Tibial artery (tissue), 4 donors: ENCODE measurements around the gene EFEMP1.

ENCODE experiments used
- DNase-seq, 2 donors: peaks; one replicate each; pipeline ENCODE4 v3.0.0-alpha.2; 2019
- H3K27ac ChIP-seq, 2 donors: fragments of 200-600 bp; sonication (generic) in 1 of 2; 1 replicate in 1 of 2; 2 replicates in 1 of 2; pipeline ENCODE4 v1.5.1; 2018 to 2019; ENCODE audit warnings: mild to moderate bottlenecking in 1 of 2
- H3K27me3 ChIP-seq, 2 donors: fragments of 200-600 bp; sonication (generic) in 1 of 2; one replicate each; pipeline versions ENCODE4 v1.5.1 to v1.6.0; 2016 to 2019
- H3K36me3 ChIP-seq, 3 donors: fragments of 200-600 bp; sonication (generic) in 2 of 3; one replicate each; pipeline ENCODE4 v1.5.1; 2016 to 2019; ENCODE audit warnings: mild to moderate bottlenecking in 2 of 3
- H3K4me1 ChIP-seq, 4 donors: fragments of 200-600 bp; sonication (generic) in 2 of 4; 1 replicate in 3 of 4; 2 replicates in 1 of 4; pipeline ENCODE4 v1.5.1; 2016 to 2019
- H3K4me3 ChIP-seq, 2 donors: fragments of 200-600 bp; sonication (generic) in 1 of 2; 1 replicate in 1 of 2; 2 replicates in 1 of 2; pipeline ENCODE4 v1.5.1; 2018 to 2019; ENCODE audit warnings: mild to moderate bottlenecking in 2 of 2
- H3K9me3 ChIP-seq, 3 donors: fragments of 200-600 bp; sonication (generic) in 1 of 3; one replicate each; pipeline ENCODE4 v1.5.1; 2016 to 2019
- intact Hi-C: fragments of 100-400 bp; cut with DNase I; formaldehyde crosslinking; loops from one replicate; pipeline ENCODE4 v1.15.0; 2023; ENCODE audit warnings: low total_unique reads
- TF ChIP-seq, protein P1 (sequence below), 2 experiments: fragments of 200-600 bp in 1 of 2; fragments of 450-650 bp in 1 of 2; IDR thresholded peaks; one replicate each; pipeline ENCODE4 v1.5.1; 2017 to 2019; ENCODE audit warnings: antibody characterized with exemption in 2 of 2, mild to moderate bottlenecking in 1 of 2, moderate library complexity in 1 of 2

The EFEMP1 gene

DNA sequence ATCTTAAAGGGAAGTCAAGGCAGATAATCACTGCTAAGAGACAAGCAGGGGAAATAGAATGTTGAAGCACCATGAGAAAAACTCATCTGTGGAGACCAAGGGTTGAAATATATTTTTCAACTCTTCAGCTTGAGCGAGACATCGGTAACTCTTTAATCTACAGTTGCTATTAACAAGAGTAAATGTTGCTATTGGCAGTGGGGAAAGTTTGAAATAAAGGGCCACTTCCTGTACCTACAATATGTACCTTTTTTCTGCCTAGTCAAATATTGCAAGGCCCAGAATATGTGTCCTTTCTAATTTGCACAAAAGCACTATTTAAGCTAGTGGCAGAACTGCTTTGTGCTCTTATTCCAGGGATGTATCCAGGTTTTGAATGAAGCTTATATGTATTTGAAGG lies 65.8 kb downstream of the EFEMP1 start:
- no peak for DNase-seq
- peaks cover 0 to 52% (median 27%) of the 10 kb centered on the region in 4 donors for H3K4me1 ChIP-seq
- H3K4me3 ChIP-seq: no peak overlapping the region
- no peaks in the 10 kb centered on the region for H3K9me3 ChIP-seq
- intact Hi-C loops: no loop called here
- TF ChIP-seq, protein P1, sequence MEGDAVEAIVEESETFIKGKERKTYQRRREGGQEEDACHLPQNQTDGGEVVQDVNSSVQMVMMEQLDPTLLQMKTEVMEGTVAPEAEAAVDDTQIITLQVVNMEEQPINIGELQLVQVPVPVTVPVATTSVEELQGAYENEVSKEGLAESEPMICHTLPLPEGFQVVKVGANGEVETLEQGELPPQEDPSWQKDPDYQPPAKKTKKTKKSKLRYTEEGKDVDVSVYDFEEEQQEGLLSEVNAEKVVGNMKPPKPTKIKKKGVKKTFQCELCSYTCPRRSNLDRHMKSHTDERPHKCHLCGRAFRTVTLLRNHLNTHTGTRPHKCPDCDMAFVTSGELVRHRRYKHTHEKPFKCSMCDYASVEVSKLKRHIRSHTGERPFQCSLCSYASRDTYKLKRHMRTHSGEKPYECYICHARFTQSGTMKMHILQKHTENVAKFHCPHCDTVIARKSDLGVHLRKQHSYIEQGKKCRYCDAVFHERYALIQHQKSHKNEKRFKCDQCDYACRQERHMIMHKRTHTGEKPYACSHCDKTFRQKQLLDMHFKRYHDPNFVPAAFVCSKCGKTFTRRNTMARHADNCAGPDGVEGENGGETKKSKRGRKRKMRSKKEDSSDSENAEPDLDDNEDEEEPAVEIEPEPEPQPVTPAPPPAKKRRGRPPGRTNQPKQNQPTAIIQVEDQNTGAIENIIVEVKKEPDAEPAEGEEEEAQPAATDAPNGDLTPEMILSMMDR (IDR thresholded peaks at IDR 0.05): no peak
- H3K27me3 ChIP-seq: no peaks in the 10 kb centered on the region
- H3K27ac ChIP-seq: peak overlapping the region in 1 of 2 donors; percentile 20
- H3K36me3 ChIP-seq: no peaks in the 10 kb centered on the region

DNA sequence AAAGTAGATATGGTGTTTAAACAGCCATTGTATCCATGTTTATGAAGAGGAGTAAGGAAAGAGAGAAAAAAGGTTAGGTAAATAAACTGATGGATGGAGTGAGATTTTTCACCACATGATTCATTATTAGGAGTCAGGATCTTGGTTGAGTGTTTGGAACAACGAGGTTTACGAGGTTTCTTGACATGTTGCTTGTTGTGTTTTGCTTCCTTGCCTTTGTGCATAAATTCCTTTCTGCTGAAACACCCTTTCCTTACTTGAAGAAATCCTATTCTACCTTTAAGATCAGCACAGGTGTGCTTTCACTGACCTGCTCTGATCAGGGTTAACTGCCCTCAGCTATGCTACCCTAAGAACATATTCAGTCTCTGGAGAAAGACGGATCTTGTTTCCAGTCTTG lies 66.6 kb downstream of the EFEMP1 start:
- TF ChIP-seq, protein P1 (IDR thresholded peaks at IDR 0.05): no peak
- Histone ChIP-seq H3K36me3 (no peaks in the 10 kb centered on the region), H3K4me1 (peaks cover 0 to 46% (median 25%) of the 10 kb centered on the region in 4 donors), H3K27ac (peak overlapping the region in 1 of 2 donors; percentile 20), H3K4me3 (no peak overlapping the region), H3K27me3 (no peaks in the 10 kb centered on the region), H3K9me3 (no peaks in the 10 kb centered on the region)
- no peak for DNase-seq
- intact Hi-C loops: no loop called here

DNA sequence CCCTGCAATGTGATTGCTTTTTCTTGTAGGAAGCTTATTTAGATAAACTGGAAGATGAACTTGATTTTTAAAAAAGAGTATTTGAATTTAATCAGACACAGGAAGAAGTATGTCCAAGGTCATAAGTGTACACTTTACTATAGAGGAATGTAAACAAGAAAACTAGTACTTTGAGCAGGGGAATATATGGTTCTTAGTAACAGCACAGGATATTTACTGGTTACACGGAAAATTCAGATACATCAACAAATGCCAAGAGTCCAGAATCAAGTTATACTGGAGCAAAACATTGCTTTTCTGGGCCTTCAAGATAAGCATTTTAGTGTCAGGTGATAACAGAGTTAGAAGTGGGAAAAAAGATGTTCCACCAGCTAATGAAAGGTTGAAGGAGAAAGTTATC lies 75.5 kb downstream of the EFEMP1 start:
- Histone ChIP-seq H3K9me3 (no peaks in the 10 kb centered on the region), H3K4me3 (no peak overlapping the region), H3K27me3 (no peaks in the 10 kb centered on the region), H3K27ac (no peak overlapping the region), H3K4me1 (peaks cover 0 to 36% (median 2%) of the 10 kb centered on the region in 4 donors), H3K36me3 (no peaks in the 10 kb centered on the region)
- intact Hi-C loops: no loop called here
- TF ChIP-seq, protein P1 (IDR thresholded peaks at IDR 0.05): no peak
- DNase-seq: no peak

- Histone ChIP-seq H3K4me3 (no peak overlapping the region), H3K4me1 (peaks cover 0 to 34% (median 3%) of the 10 kb centered on the region in 4 donors), H3K27me3 (no peaks in the 10 kb centered on the region), H3K9me3 (no peaks in the 10 kb centered on the region), H3K27ac (no peak overlapping the region), H3K36me3 (no peaks in the 10 kb centered on the region)
- no peak for DNase-seq
- TF ChIP-seq, protein P1 (IDR thresholded peaks at IDR 0.05): no peak
- intact Hi-C loops: no loop called here
Measured at GRCh38 chr2:55846426-55846825, 77.2 kb downstream of the EFEMP1 start.

DNA sequence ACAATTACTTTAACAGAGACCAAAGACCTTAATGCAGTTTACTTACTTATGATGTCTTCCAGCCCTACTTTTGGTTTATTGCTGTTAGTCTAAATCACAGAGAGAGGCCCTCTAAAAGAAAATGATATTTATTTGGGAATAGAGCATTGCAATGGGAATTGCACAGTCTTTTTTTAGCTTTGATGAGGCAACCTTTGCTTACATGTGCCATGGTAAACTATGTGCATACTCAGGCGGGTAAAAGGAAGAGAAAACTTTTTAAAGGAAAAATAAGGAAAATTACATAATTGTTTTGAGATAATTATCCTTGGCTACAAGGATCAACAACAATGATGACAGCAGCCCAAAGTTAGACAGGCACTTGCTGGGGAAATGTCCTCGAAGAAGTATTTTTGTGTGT lies 78.6 kb downstream of the EFEMP1 start:
- H3K27me3 ChIP-seq: no peaks in the 10 kb centered on the region
- DNase-seq: no peak
- H3K9me3 ChIP-seq: no peaks in the 10 kb centered on the region
- no peak overlapping the region for H3K4me3 ChIP-seq
- intact Hi-C loops: no loop called here
- H3K27ac ChIP-seq: peak overlapping the region in 1 of 2 donors; percentile 32
- peaks cover 0 to 31% (median 3%) of the 10 kb centered on the region in 4 donors for H3K4me1 ChIP-seq
- TF ChIP-seq, protein P1 (IDR thresholded peaks at IDR 0.05): no peak
- H3K36me3 ChIP-seq: no peaks in the 10 kb centered on the region

GRCh38 chr2:55843994-55844345 lies 79.6 kb downstream of the EFEMP1 start:
- no peaks in the 10 kb centered on the region for H3K27me3 ChIP-seq
- no peaks in the 10 kb centered on the region for H3K9me3 ChIP-seq
- intact Hi-C loops: no loop called here
- H3K27ac ChIP-seq: peak overlapping the region in 1 of 2 donors; percentile 11
- H3K4me3 ChIP-seq: no peak overlapping the region
- TF ChIP-seq, protein P1 (IDR thresholded peaks at IDR 0.05): no peak
- H3K4me1 ChIP-seq: peaks cover 0 to 41% (median 3%) of the 10 kb centered on the region in 4 donors
- DNase-seq: no peak
- no peaks in the 10 kb centered on the region for H3K36me3 ChIP-seq
